ENCODE data around the gene ZFP36L2. TPM values are rescaled to one million over a fixed set of nuclear protein-coding genes. Genes with fewer than 3 reads are reported as not detected.

Gene ZFP36L2
- total and polyA plus RNA-seq, 11 donors = 28.8 to 94.4 (median 38.5) TPM

- Histone ChIP-seq H3K4me3 (no peak overlapping the region), H3K4me1 (peaks cover 0 to 29% (median 7%) of the 10 kb centered on the region in 12 donors), H3K36me3 (peaks cover 0 to 4% (median 0%) of the 10 kb centered on the region in 9 donors), H3K27me3 (no peaks in the 10 kb centered on the region), H3K9me3 (no peaks in the 10 kb centered on the region), H3K27ac (no peak overlapping the region)
- intact Hi-C loops (cut with DNase I) = no loop called here
- no peak for DNase-seq
- ATAC-seq = no peak
- 95 to 98% (median 96%) methylated on average over 1 of the region's 1 CpG for WGBS, 4 donors
- TF ChIP-seq POLR2A (IDR thresholded peaks at IDR 0.05) = no peak
- TF ChIP-seq, protein P1, sequence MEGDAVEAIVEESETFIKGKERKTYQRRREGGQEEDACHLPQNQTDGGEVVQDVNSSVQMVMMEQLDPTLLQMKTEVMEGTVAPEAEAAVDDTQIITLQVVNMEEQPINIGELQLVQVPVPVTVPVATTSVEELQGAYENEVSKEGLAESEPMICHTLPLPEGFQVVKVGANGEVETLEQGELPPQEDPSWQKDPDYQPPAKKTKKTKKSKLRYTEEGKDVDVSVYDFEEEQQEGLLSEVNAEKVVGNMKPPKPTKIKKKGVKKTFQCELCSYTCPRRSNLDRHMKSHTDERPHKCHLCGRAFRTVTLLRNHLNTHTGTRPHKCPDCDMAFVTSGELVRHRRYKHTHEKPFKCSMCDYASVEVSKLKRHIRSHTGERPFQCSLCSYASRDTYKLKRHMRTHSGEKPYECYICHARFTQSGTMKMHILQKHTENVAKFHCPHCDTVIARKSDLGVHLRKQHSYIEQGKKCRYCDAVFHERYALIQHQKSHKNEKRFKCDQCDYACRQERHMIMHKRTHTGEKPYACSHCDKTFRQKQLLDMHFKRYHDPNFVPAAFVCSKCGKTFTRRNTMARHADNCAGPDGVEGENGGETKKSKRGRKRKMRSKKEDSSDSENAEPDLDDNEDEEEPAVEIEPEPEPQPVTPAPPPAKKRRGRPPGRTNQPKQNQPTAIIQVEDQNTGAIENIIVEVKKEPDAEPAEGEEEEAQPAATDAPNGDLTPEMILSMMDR (IDR thresholded peaks at IDR 0.05) = no peak
Observed at GRCh38 chr2:43259512-43259911, 33.1 kb upstream of the ZFP36L2 start.

GRCh38 chr2:43258547-43259156 is 32.2 kb upstream of the ZFP36L2 start:
- ATAC-seq = no peak
- H3K9me3 ChIP-seq = no peaks in the 10 kb centered on the region
- 64 to 81% (median 67%) methylated on average over 2 of the region's 2 CpGs for WGBS, 4 donors
- H3K4me3 ChIP-seq = no peak overlapping the region
- peaks cover 0 to 22% (median 7%) of the 10 kb centered on the region in 12 donors for H3K4me1 ChIP-seq
- TF ChIP-seq, protein P1 (IDR thresholded peaks at IDR 0.05) = no peak
- TF ChIP-seq POLR2A (IDR thresholded peaks at IDR 0.05) = no peak
- peaks cover 0 to 4% (median 0%) of the 10 kb centered on the region in 9 donors for H3K36me3 ChIP-seq
- H3K27ac ChIP-seq = no peak overlapping the region
- H3K27me3 ChIP-seq = no peaks in the 10 kb centered on the region
- DNase-seq = no peak
- intact Hi-C loops (cut with DNase I) = no loop called here

- Histone ChIP-seq H3K4me3 (no peak overlapping the region), H3K9me3 (no peaks in the 10 kb centered on the region), H3K36me3 (peaks cover 0 to 4% (median 0%) of the 10 kb centered on the region in 9 donors), H3K27me3 (no peaks in the 10 kb centered on the region), H3K27ac (peak overlapping the region in 1 of 12 donors; percentile 27), H3K4me1 (peaks cover 0 to 30% (median 16%) of the 10 kb centered on the region in 12 donors)
- TF ChIP-seq, protein P1 (IDR thresholded peaks at IDR 0.05) = no peak
- TF ChIP-seq POLR2A (IDR thresholded peaks at IDR 0.05) = no peak
- ATAC-seq (no peak), DNase-seq (no peak)
- WGBS, 4 donors = 60 to 77% (median 68%) methylated on average over 8 of the region's 8 CpGs
- intact Hi-C loops (cut with DNase I) = no loop called here
Observed at GRCh38 chr2:43255296-43255910, 29.0 kb upstream of the ZFP36L2 start.

DNA sequence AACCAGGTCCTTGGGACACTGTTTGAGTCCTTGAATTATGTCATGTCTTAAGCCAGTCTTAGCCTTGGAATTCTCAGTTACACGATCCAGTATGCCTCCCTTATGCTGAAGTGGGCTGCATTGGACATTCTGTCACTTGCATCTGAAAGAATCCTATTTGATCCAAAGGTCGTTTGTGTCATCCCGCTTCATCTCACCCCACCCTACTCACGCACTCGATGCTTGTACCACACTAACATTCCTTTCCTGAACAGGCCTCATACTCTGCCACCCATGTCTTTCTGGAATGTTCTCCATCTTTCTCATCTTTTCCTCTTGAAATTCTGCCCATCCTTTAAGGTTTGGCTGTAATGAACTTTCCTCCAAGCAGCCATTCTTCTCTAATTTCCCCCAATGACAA is 27.9 kb upstream of the ZFP36L2 start:
- Histone ChIP-seq H3K27ac (no peak overlapping the region), H3K4me1 (peaks cover 0 to 30% (median 16%) of the 10 kb centered on the region in 12 donors), H3K9me3 (no peaks in the 10 kb centered on the region), H3K36me3 (peaks cover 0 to 4% (median 0%) of the 10 kb centered on the region in 9 donors), H3K4me3 (no peak overlapping the region), H3K27me3 (no peaks in the 10 kb centered on the region)
- intact Hi-C loops (cut with DNase I) = no loop called here
- DNase-seq (no peak), ATAC-seq (no peak)
- TF ChIP-seq, protein P1 (IDR thresholded peaks at IDR 0.05) = no peak
- no peak for TF ChIP-seq POLR2A (IDR thresholded peaks at IDR 0.05)
- WGBS, 4 donors = 89 to 94% (median 92%) methylated on average over 5 of the region's 5 CpGs

All from heart left ventricle (tissue), 16 donors.